ENCODE data around the gene WDR72.

- peak in 1 of 3 experiments; percentile 19 for TF ChIP-seq CTCF (IDR thresholded peaks at IDR 0.05)
- TF ChIP-seq POLR2A (IDR thresholded peaks at IDR 0.05), result no peak
Measured at GRCh38 chr15:53716909-53717876, 42.3 kb downstream of the WDR72 start.

Measured in testis (tissue), 2 donors.